Right kidney (tissue), 1 donor: ENCODE results near the gene DKK1.

Experiments
- DNase-seq: peaks from one replicate; pipeline ENCODE4 v3.0.0-alpha.2; 2016

DKK1 gene

GRCh38 chr10:52316001-52316400 lies 1.9 kb downstream of the DKK1 start:
- no peak for DNase-seq

- no peak for DNase-seq
Measured at GRCh38 chr10:52316500-52316899, 2.4 kb downstream of the DKK1 start.

- no peak for DNase-seq
Measured at GRCh38 chr10:52318136-52318701, 4.1 kb downstream of the DKK1 start.

- no peak for DNase-seq
Measured at GRCh38 chr10:52318822-52319464, 4.9 kb downstream of the DKK1 start.

GRCh38 chr10:52319926-52320325 lies 5.8 kb downstream of the DKK1 start:
- DNase-seq, result no peak

- no peak for DNase-seq
Measured at GRCh38 chr10:52322323-52322722, 8.2 kb downstream of the DKK1 start.

GRCh38 chr10:52322936-52323335 lies 8.9 kb downstream of the DKK1 start:
- no peak for DNase-seq

GRCh38 chr10:52326382-52326781 lies 12.3 kb downstream of the DKK1 start:
- no peak for DNase-seq

- DNase-seq, result no peak
Measured at GRCh38 chr10:52331638-52332364, 17.7 kb downstream of the DKK1 start.

- no peak for DNase-seq
Measured at GRCh38 chr10:52332815-52333214, 18.7 kb downstream of the DKK1 start.

GRCh38 chr10:52334595-52334994 lies 20.5 kb downstream of the DKK1 start:
- no peak for DNase-seq

- no peak for DNase-seq
Measured at GRCh38 chr10:52335665-52336064, 21.6 kb downstream of the DKK1 start.

GRCh38 chr10:52337225-52337624 lies 23.1 kb downstream of the DKK1 start:
- no peak for DNase-seq

- no peak for DNase-seq
Measured at GRCh38 chr10:52343439-52343838, 29.4 kb downstream of the DKK1 start.

GRCh38 chr10:52346394-52347326 lies 32.6 kb downstream of the DKK1 start:
- DNase-seq, result no peak

GRCh38 chr10:52347327-52347667 lies 33.2 kb downstream of the DKK1 start:
- no peak for DNase-seq

- no peak for DNase-seq
Measured at GRCh38 chr10:52348037-52348564, 34.0 kb downstream of the DKK1 start.

- no peak for DNase-seq
Measured at GRCh38 chr10:52351914-52352330, 37.8 kb downstream of the DKK1 start.

GRCh38 chr10:52353205-52353604 lies 39.1 kb downstream of the DKK1 start:
- no peak for DNase-seq

GRCh38 chr10:52353960-52354394 lies 39.9 kb downstream of the DKK1 start:
- DNase-seq, result no peak

- DNase-seq, result no peak
Measured at GRCh38 chr10:52357971-52358370, 43.9 kb downstream of the DKK1 start.

GRCh38 chr10:52359441-52359840 lies 45.4 kb downstream of the DKK1 start:
- no peak for DNase-seq
